ENCODE measurements around the gene IL27RA.

DNA sequence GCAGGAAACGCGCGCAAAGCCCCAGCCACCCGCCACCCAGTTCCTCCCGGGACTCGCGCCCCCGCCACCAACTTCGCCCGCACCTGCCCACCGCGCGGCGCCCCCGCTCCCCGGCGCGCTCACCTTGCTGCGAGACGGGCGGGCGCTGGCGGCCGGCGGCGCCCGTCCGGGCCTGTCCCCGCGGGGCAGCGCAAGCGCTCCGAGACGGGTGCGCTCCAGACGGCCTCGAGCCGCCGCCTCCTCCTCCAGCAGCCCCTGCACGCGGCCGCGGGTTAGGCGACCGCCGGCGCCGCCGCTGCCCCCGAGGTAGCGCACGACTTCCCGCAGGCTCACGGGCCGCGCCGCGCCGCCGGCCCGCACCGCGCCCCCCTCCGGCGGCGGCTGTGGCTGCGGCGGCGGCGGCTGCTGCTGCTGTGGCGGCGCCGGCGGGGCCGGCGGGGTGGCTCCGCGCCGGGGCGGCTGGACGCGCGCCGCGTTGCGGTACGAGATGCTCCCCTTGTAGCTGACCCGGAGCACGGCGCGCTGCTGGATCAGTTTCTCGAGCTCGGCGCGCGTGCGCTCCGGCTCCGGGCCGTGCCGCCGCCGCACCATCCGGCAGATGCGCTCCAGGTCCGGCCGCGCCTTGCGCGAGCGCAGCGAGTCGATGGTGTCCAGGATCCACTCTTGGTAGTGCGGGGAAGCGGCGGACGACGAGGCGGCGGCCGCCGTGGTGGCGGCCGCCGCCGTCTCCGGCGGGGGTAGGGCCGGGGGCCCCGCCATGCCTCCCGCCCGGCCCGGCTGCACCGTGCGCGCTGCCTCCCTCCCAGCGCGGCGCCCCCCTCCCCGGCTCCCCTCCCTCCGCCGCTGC, 58.3 kb downstream of the IL27RA start:
- no peak for TF ChIP-seq CTCF (conservative IDR thresholded peaks at IDR 0.05)
- TF ChIP-seq EZH2 (IDR thresholded peaks at IDR 0.05; ENCODE audit: low read depth) = no peak
